Mesodermal cell (in vitro differentiated cells): ENCODE data around the gene C1orf52.
"Not testable (repeated sequence)": the region's sequence is repeated elsewhere in the genome, so short reads cannot be mapped to it uniquely, and the experiment has no call there.

Experiments used
- H3K27ac ChIP-seq: 2 replicates; pipeline ENCODE4 v1.7.0; 2013; ENCODE audit warnings: mild to moderate bottlenecking, low read depth, low read length, moderate library complexity; ENCODE audit not compliant: severe bottlenecking
- H3K36me3 ChIP-seq: 2 replicates; pipeline ENCODE4 v1.7.1; 2013; ENCODE audit warnings: mild to moderate bottlenecking, low read length, moderate library complexity; ENCODE audit not compliant: control insufficient read depth, insufficient read depth
- H3K4me1 ChIP-seq: one replicate; pipeline ENCODE4 v1.7.1; 2013; ENCODE audit warnings: mild to moderate bottlenecking, low read length; ENCODE audit not compliant: insufficient read depth, control insufficient read depth, poor library complexity, severe bottlenecking
- H3K4me3 ChIP-seq: 2 replicates; pipeline ENCODE4 v1.7.0; 2013; ENCODE audit warnings: low read length, control low read depth, mild to moderate bottlenecking; ENCODE audit not compliant: insufficient read depth, poor library complexity, severe bottlenecking; ENCODE audit errors: extremely low read depth
- H3K9me3 ChIP-seq: 2 replicates; pipeline ENCODE4 v1.7.1; 2013; ENCODE audit warnings: mild to moderate bottlenecking, low read length, moderate library complexity; ENCODE audit not compliant: control insufficient read depth
- WGBS, 2 experiments: methylation state at CpG; one replicate each; pipeline ENCODE4 v1.1.5; 2013; ENCODE audit warnings: missing lambda C conversion rate in 2 of 2; ENCODE audit not compliant: insufficient coverage in 2 of 2; 5-methylcytosine and 5-hydroxymethylcytosine counted together

C1orf52 gene

DNA sequence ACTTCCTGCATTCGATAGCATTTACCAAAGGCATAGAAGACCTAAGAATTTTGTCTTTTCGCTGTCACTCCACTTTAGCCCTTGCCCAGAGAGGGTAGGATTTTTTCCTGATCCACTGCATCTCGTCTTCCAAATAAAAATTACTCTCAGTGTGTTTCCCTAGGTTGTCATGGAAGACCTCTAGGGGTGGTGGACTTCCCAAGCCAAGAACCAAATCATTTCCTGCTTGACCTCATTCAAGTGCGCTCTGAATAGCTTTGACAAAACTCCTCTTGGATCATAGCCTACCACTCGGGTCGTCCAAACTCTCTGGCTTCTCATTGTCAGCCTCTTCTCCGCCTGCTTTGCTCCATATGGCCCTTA, 431 bp upstream of the C1orf52 start:
- Histone ChIP-seq H3K9me3 (peaks cover 7% of the 10 kb centered on the region), H3K4me1 (no peaks in the 10 kb centered on the region), H3K27ac (no peak overlapping the region), H3K4me3 (no peak overlapping the region), H3K36me3 (peaks cover 48% of the 10 kb centered on the region)
- 92 to 95% methylated on average over 4 of the region's 7 CpGs for WGBS, 2 experiments

DNA sequence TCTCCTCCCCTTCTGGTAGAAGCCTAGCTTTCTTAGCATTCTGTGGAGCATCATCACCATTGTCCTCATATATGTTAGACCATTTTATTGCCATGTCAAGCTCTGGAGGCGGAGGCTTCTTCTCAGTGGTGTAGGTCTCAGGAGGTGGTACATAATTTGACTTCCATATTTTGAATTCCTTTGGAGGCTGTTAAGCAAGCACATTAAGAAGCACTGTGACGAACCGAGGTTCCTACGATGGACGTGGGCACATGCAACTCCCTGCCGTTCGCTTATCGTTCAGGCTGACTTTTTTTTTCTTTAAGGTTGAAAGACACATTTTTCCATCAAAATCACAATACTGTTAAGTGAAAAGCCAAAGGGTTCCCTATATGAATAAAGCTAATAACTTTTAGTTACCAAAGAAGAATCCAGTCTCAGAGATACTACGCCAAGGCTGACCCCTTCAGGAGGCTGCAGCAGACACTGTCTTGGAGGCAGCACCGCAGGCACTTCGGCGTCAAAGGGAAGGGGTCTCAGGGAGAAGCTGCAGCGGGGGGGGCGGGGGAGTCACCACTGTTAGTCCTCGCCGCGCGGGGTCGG, 835 bp downstream of the C1orf52 start:
- peaks cover 44% of the 10 kb centered on the region for H3K36me3 ChIP-seq
- peak overlapping the region; percentile 90 for H3K4me3 ChIP-seq
- H3K4me1 ChIP-seq: no peaks in the 10 kb centered on the region
- peak overlapping the region; percentile 80 for H3K27ac ChIP-seq
- H3K9me3 ChIP-seq: peaks cover 7% of the 10 kb centered on the region
- WGBS, 2 experiments: 0 to 8% methylated on average over 5 to 11 of the region's 19 CpGs

DNA sequence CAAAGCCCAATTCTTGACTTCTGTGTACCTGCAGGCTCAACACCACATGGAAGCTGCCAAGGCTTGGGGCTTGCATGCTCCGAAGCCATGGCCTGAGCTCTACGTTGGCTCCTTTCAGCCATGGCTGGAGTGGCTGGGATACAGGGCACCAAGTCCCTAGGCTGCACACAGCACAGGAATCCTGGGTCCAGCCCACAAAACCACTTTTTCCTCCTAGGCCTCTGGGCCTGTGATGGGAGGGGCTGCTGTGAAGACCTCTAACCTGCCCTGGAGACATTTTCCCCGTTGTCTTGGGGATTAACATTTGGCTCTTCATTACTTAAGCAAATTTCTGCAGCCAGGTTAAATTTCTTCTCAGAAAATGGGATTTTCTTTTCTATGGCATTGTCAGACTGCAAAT, 10.4 kb downstream of the C1orf52 start:
- H3K9me3 ChIP-seq: not testable (repeated sequence)
- 94% methylated on average over 3 of the region's 3 CpGs; no CpG with 5 or more reads in 1 of the 2 experiments for WGBS, 2 experiments

DNA sequence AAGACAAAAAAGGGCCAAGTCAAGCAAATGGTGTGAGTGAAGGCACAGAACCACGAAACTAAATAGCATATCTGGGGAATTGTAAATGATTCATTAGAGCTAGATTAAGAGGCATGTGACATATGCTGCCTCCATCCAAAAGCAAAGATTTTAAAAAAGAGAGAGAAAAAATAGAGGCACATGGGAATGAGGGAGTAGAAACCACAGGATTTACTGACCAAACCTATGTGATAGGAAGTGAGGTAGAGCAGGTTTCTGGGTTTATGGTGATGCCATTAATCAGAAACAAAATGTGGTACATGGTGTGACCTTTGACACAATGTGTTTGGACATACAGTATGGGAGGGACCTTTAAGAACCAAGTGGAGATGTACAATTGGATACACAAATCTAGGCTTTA, 13.6 kb downstream of the C1orf52 start:
- Histone ChIP-seq H3K27ac (no peak overlapping the region), H3K4me3 (no peak overlapping the region), H3K4me1 (peaks cover 32% of the 10 kb centered on the region), H3K36me3 (peaks cover 2% of the 10 kb centered on the region), H3K9me3 (peaks cover 7% of the 10 kb centered on the region)
- WGBS, 2 experiments: 100% methylated on average over 1 of the region's 1 CpG; no CpG with 5 or more reads in 1 of the 2 experiments

More for the DNA sequence above, 10.4 kb downstream of the C1orf52 start:
- H3K36me3 ChIP-seq: peaks cover 30% of the 10 kb centered on the region
- not testable (repeated sequence) for H3K27ac ChIP-seq, H3K4me3 ChIP-seq
- H3K4me1 ChIP-seq: peaks cover 19% of the 10 kb centered on the region

GRCh38 chr1:85245456-85245855, 14.0 kb downstream of the C1orf52 start:
- Histone ChIP-seq H3K9me3 (peaks cover 7% of the 10 kb centered on the region), H3K36me3 (no peaks in the 10 kb centered on the region), H3K27ac (peak overlapping the region; percentile 94), H3K4me3 (no peak overlapping the region), H3K4me1 (peaks cover 37% of the 10 kb centered on the region)
- WGBS, 2 experiments: 100% methylated on average over 1 of the region's 1 CpG; no CpG with 5 or more reads in 1 of the 2 experiments

DNA sequence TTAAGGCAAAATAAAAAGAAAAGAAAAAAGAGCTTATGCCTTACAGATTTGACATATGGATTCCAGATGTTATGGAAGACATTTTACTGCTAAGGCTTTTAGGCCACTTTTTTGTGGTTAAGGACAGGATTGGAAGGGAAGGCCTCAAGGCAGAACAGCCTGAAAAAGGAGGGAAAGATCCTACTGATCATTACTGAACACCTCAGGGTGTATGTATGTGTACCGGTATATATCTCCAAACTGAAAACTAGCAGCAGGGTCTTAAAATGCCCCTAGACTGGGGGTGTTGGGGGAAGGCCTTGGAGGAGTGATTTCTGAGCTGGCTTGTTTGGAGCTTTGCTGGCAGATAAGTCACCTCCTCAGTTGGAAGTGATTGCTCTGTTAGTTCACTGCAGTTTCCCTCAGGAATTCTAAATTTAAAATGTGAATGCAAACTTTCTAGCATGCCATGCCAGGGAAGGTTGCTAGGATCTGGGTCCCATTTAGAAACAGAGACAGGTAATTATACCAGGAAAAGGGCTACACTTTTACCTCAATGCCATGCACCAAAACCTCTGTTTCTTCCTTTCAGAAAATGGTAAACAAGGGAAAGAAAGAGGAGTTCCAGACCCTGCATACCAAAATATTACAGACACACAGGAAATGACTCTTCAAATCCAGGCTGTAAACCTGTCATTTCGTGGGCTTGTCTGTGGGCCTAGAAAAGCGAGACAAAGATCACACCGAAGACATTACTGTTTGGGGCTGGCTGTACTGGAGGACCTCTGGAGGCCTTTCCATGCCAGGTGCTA, 15.0 kb downstream of the C1orf52 start:
- Histone ChIP-seq H3K4me3 (no peak overlapping the region), H3K36me3 (no peaks in the 10 kb centered on the region), H3K4me1 (peaks cover 45% of the 10 kb centered on the region), H3K27ac (peak overlapping the region; percentile 94), H3K9me3 (peaks cover 7% of the 10 kb centered on the region)
- 50 to 80% methylated on average over 1 to 2 of the region's 4 CpGs for WGBS, 2 experiments

- Histone ChIP-seq H3K36me3 (no peaks in the 10 kb centered on the region), H3K9me3 (peaks cover 2% of the 10 kb centered on the region), H3K4me3 (no peak overlapping the region), H3K27ac (peak overlapping the region; percentile 94), H3K4me1 (peaks cover 45% of the 10 kb centered on the region)
Observed at GRCh38 chr1:85243372-85243771, 16.1 kb downstream of the C1orf52 start.

DNA sequence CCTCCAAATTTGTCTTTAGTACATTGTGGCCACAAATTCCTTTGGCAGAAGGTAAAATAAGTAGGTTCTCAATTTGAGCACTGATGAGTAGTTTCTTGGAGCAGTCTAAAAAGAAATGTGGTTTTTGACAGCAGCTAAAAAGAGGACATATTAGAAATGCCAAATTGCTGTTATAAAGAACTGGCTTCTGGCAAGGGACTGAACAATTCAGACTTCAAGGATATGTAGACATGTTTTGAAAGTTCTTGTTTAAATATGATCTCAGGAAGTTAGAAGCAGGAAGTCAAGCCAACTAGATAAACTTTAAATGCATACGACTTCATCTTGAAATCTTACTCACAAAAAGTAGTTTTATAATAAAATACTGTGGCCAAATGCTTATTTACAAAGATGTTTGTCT, 18.8 kb downstream of the C1orf52 start:
- Histone ChIP-seq H3K36me3 (no peaks in the 10 kb centered on the region), H3K9me3 (no peaks in the 10 kb centered on the region), H3K4me3 (no peak overlapping the region), H3K27ac (peak overlapping the region; percentile 71), H3K4me1 (peaks cover 41% of the 10 kb centered on the region)
- WGBS, 2 experiments: no CpG with 5 or more reads among the region's 1 CpG

DNA sequence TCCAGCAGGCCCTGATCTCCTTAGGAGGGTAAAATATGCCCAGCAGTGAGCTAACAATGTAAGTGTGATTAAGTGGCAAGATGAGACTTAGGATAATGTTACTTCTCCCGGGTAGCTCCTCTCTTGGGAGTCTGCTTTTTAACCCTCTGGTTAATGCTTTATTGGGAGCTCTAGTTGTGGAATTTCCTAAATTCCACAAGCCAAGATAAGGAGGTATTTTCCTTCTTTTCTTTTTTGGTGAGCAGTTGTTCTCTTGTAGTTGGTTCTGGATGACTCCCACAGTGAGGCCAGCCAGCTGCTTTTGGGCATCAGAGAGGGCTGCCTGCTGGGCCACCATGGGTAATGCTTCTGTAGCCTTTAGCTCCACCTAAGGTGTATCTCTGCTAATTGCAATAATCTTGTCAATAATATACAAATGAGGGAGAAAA, 19.3 kb downstream of the C1orf52 start:
- 20% methylated on average over 1 of the region's 1 CpG; no CpG with 5 or more reads in 1 of the 2 experiments for WGBS, 2 experiments
- Histone ChIP-seq H3K4me3 (no peak overlapping the region), H3K9me3 (no peaks in the 10 kb centered on the region), H3K4me1 (peaks cover 37% of the 10 kb centered on the region), H3K36me3 (no peaks in the 10 kb centered on the region), H3K27ac (peak overlapping the region; percentile 71)

DNA sequence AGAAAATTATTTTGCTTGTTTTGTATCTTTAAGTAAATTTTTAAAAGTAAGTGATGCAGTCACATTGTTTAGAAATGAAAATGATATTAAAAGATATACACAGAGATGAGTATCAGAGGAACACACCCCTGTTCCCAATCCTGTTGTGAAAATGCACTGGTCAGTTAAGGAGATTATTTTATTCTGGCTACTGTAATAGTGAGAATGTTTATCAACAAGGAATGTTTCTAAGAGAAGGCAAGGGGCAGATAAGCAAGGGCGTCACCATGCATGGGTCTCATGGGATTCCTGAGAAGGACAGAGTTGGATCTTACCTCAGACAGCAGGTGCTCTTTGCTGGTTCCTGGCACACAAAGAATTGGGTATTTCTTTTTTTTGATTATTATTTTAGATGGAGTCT, 21.8 kb downstream of the C1orf52 start:
- no peaks in the 10 kb centered on the region for H3K36me3 ChIP-seq
- WGBS, 2 experiments: 100% methylated on average over 1 of the region's 1 CpG

More for the DNA sequence above, 21.8 kb downstream of the C1orf52 start:
- H3K27ac ChIP-seq: no peak overlapping the region
- no peaks in the 10 kb centered on the region for H3K9me3 ChIP-seq
- H3K4me3 ChIP-seq: no peak overlapping the region
- H3K4me1 ChIP-seq: peaks cover 17% of the 10 kb centered on the region
